AG09319 (cell line): ENCODE measurements around the gene LKAAEAR1.

Experiments used
- DNase-seq: peaks from one replicate; pipeline ENCODE4 v3.0.0-alpha.2; 2010; ENCODE audit warnings: low read depth; ENCODE audit errors: extremely low read depth
- TF ChIP-seq, protein P1 (sequence below): IDR thresholded peaks from 2 replicates; pipeline ENCODE4 v1.5.1; 2011; ENCODE audit warnings: low read depth, mild to moderate bottlenecking, inconsistent platforms, low read length, moderate library complexity

LKAAEAR1 gene

DNA sequence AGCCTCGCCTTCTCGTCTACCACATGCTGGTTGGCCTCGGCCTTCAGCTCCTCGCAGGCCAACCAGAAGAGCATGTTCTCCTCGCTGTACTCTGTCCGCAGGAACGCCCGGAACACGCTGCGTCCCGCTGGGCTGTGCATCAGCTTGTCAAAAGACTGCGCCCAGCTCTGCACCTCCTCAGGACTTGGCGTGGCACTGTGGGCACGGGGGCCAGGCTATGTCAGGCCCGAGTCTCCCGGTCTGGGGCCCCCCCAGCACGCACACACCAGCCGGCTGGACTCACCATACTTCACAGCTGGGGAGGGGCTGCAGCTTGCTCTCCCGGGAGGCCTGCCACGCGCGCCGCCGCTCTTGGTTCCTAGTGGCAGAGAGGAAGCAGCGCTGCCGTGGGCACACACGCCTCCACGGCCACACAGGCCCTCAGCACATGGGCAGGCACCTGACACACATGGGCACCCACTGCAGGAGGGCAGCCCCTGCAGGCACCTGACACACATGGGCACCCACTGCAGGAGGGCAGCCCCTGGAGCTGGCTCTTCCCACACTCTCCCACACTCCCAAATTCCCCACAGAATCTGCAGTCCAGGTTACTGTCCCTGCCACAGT is 9.9 kb downstream of the LKAAEAR1 start:
- no peak for DNase-seq
- TF ChIP-seq, protein P1, sequence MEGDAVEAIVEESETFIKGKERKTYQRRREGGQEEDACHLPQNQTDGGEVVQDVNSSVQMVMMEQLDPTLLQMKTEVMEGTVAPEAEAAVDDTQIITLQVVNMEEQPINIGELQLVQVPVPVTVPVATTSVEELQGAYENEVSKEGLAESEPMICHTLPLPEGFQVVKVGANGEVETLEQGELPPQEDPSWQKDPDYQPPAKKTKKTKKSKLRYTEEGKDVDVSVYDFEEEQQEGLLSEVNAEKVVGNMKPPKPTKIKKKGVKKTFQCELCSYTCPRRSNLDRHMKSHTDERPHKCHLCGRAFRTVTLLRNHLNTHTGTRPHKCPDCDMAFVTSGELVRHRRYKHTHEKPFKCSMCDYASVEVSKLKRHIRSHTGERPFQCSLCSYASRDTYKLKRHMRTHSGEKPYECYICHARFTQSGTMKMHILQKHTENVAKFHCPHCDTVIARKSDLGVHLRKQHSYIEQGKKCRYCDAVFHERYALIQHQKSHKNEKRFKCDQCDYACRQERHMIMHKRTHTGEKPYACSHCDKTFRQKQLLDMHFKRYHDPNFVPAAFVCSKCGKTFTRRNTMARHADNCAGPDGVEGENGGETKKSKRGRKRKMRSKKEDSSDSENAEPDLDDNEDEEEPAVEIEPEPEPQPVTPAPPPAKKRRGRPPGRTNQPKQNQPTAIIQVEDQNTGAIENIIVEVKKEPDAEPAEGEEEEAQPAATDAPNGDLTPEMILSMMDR = no peak

DNA sequence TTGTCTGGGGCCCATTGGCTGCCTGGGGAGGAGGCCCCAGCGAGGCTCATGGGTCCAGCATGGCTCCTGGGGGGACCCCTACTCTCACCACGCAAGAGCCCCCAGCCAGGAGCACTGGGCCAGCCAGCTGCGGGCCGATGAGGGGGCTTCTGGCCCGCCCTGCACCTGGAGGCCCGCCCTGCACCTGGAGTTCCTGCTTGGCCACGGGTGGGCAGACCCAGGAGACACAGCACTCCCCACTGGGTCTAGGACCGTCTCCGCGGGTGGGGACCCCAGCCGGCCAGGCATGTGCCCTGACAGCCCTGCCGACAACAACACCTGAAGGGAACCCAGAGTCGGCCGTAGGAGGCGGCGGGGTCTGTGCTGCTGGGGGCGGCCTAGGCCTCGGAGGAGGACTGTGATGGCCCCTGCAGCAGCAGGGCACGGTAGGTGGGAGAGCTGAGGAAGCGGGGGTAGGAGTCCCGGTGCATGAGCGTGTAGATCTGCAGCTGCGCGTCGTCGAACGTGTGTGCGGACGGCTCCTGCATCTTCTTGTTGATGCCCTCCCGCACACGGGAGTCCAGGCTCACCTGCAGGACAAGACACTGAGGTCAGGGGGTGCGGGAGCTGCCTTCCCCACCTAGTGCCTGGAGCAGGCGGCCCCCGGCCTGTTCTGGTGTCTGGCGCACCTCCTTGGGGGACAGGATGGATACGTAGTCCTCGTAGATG is 10.6 kb downstream of the LKAAEAR1 start:
- TF ChIP-seq, protein P1 = no peak
- DNase-seq = no peak

DNA sequence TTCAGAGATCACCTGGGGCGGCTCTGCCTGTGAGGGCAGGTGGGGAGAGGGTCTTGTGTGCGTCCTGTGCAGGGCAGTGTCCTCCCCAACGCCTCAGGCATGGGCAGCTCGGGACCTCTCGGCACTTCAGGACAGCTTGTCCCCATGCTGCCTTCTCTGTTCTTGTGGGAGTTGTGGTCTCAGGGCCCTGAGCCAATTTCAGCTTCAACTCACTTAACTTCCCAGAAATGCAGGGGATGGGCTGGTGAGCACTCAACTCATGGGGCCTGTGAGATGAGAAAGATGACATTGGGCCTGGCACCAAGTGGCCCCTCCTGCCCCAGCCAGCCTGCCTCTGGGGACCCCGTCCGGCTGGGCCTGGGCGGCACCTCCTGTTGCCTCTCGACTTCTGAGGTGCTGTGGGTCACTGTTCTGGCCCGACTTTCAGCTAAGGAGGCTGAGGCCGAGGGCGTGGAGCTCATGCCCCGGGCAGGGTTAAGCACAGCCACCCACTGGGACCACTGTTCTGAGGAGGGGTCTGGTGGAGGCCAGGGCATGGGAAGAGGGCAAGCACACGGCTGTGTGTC is 11.6 kb downstream of the LKAAEAR1 start:
- TF ChIP-seq, protein P1 = no peak
- DNase-seq = no peak

DNA sequence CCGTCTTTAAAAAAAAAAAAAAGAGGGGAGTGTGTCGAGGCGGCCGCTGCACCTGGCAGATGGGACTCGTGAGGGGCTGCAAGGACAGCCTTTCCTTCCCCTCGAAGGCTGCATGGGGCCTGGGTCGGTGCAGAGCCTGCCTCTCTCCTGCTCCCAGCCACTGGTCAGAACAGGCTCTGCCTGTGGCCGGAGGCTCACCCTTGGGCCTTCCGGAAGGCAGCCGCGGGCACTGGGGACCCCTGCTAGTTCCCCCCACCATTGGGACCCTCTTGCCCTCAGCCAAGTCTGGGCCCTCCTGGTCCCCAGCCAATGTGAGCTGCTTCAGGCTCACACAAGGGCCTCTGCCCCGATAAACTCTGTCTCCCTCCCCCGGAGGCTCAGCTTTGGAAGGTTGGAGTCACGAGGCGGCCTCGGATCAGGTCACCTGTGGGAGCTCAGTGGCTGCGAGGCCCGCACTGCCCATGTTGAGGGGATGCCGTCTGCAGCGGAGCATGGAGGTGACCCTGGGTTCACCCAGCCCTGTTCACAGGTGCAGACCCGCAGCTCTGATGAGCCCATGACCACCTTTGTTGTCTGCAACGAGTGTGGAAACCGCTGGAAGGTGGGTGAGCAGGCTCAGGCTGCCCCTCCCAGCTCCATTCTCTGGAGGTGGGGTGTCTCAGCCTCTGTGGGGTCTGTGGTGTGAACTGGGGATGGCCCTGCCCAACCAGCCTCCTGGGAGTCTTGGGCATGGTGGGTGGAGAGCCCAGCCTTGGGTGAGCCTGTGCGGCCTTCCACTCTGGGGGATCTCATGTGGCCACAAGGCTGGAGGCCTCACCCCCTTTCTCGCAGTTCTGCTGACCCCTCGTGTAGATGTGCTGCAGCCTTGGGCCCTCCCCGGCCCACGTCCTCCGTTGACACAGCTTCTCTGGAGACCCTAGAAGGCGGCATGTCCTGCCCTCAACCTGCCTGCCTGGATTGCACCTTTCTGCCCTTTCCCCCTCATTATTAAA is 12.6 kb downstream of the LKAAEAR1 start:
- TF ChIP-seq, protein P1 = no peak
- DNase-seq = no peak

DNA sequence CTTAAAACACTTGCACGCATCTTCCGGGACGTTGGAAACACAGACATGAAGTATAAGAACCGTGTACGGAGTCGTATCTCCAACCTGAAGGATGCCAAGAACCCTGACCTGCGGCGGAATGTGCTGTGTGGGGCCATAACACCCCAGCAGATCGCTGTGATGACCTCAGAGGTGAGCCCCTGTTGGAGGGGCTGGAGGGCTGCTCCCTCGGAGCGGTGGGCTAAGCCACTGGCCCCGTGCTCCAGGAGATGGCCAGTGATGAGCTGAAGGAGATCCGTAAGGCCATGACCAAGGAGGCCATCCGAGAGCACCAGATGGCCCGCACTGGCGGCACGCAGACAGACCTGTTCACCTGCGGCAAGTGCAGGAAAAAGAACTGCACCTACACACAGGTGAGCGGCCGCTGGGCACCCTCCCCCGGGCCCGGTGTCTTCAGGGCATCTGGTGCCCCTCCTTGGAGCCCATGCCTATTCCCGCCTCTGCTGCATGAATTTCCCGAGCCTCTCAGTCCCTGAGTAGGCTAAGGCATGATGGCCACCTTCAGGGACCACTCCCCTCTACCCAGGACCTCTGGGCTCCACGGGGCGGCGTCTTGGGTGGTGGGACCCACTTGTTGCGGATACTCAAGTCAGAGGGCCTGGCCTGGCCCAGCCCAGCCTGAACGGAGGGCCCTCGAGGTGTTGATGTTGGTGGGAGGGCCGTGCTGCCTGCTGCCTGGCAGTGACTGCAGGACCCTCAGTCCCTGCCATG is 13.8 kb downstream of the LKAAEAR1 start:
- TF ChIP-seq, protein P1 = no peak
- DNase-seq = no peak

DNA sequence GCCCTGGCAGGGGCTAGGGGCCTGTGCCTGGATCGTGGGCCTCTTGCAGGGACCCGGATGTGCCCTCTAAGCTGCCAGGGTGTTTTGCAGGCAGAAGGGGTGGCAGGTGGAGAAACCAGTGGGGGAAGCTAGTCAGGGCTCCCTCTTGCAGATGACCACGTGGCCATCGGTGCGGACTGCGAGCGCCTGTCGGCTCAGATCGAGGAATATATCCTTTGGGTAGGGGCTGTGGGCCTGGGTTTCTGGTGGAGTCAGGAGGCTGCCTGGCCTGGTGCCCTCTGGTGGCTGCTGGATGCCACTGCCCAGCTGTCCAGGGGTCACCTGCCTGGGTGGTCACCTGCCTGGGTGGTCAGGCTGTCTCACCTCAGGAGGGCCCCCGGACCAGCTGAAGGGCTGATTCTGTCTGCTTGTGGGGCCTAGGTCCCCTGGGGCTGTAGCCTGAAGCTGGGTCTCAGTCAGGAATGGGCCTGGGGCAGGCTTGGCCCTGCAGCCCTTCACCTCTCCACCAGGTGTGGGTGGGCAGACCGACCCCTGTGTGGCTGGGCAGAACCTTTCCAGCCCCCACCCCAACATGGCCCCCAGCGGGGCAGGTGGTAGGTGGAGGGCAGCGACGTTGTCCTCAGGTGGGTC is 14.5 kb downstream of the LKAAEAR1 start:
- no peak for DNase-seq
- TF ChIP-seq, protein P1 = peak; percentile 65
